HL-60 (cell line): Measurements from ENCODE around the gene DGKE.

Source experiments
- CTCF ChIP-seq: IDR thresholded peaks from one replicate; pipeline ENCODE4 v1.5.1; 2011; ENCODE audit warnings: low read length, control low read depth, inconsistent platforms; ENCODE audit not compliant: insufficient read depth
- GABPA ChIP-seq: IDR thresholded peaks from 2 replicates; pipeline ENCODE4 v1.6.1; 2012; ENCODE audit warnings: low read depth
- POLR2AphosphoS5 ChIP-seq: IDR thresholded peaks from 2 replicates; pipeline ENCODE4 v1.6.1; 2012; ENCODE audit warnings: low read depth
- TF ChIP-seq, protein P1 (sequence below): IDR thresholded peaks from 2 replicates; pipeline ENCODE4 v1.6.1; 2012; ENCODE audit warnings: low read depth; ENCODE audit not compliant: insufficient replicate concordance

DNA sequence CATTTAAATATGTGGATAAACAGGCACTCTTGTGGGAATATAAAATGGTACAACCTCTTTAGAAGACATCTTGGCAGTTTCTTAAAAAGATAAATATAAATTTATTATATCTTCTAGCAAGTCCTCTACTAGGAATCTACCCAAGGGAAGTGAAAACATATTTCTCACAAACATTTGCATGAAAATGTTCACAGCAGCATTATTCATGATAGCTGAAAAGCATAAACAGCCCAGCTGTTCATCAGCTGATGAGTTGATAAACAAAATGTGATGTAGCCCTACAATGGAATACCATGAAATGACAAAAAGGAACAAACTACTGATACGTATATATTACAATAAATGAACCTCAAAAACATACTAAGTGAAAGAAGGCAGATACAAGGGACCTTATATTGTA, 12.0 kb downstream of the DGKE start:
- TF ChIP-seq CTCF: no peak
- no peak for TF ChIP-seq POLR2AphosphoS5
- no peak for TF ChIP-seq GABPA
- TF ChIP-seq, protein P1, sequence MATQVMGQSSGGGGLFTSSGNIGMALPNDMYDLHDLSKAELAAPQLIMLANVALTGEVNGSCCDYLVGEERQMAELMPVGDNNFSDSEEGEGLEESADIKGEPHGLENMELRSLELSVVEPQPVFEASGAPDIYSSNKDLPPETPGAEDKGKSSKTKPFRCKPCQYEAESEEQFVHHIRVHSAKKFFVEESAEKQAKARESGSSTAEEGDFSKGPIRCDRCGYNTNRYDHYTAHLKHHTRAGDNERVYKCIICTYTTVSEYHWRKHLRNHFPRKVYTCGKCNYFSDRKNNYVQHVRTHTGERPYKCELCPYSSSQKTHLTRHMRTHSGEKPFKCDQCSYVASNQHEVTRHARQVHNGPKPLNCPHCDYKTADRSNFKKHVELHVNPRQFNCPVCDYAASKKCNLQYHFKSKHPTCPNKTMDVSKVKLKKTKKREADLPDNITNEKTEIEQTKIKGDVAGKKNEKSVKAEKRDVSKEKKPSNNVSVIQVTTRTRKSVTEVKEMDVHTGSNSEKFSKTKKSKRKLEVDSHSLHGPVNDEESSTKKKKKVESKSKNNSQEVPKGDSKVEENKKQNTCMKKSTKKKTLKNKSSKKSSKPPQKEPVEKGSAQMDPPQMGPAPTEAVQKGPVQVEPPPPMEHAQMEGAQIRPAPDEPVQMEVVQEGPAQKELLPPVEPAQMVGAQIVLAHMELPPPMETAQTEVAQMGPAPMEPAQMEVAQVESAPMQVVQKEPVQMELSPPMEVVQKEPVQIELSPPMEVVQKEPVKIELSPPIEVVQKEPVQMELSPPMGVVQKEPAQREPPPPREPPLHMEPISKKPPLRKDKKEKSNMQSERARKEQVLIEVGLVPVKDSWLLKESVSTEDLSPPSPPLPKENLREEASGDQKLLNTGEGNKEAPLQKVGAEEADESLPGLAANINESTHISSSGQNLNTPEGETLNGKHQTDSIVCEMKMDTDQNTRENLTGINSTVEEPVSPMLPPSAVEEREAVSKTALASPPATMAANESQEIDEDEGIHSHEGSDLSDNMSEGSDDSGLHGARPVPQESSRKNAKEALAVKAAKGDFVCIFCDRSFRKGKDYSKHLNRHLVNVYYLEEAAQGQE: no peak
